Measurements from ENCODE around the gene AUTS2.

Gene AUTS2

GRCh38 chr7:69692611-69693010 lies 94.3 kb downstream of the AUTS2 start:
- no peak for DNase-seq

- no peak for DNase-seq
These were observed 94.8 kb downstream of the AUTS2 start for GRCh38 chr7:69693042-69693441.

- DNase-seq = no peak
These were observed 97.8 kb downstream of the AUTS2 start for GRCh38 chr7:69696054-69696591.

- DNase-seq = no peak
These were observed 98.7 kb downstream of the AUTS2 start for GRCh38 chr7:69696686-69697685.

- no peak for DNase-seq
These were observed 100.0 kb downstream of the AUTS2 start for GRCh38 chr7:69698109-69698825.

GRCh38 chr7:69699931-69700330 lies 101.7 kb downstream of the AUTS2 start:
- DNase-seq = peak; percentile 19

- peak; percentile 37 for DNase-seq
These were observed 102.1 kb downstream of the AUTS2 start for GRCh38 chr7:69700331-69700730.

- DNase-seq = no peak
These were observed 103.0 kb downstream of the AUTS2 start for GRCh38 chr7:69701288-69701687.

- no peak for DNase-seq
These were observed 104.1 kb downstream of the AUTS2 start for GRCh38 chr7:69702357-69702756.

GRCh38 chr7:69703099-69703498 lies 104.8 kb downstream of the AUTS2 start:
- no peak for DNase-seq

GRCh38 chr7:69706070-69706469 lies 107.8 kb downstream of the AUTS2 start:
- DNase-seq = no peak

GRCh38 chr7:69708857-69709256 lies 110.6 kb downstream of the AUTS2 start:
- DNase-seq = no peak

- no peak for DNase-seq
These were observed 112.6 kb downstream of the AUTS2 start for GRCh38 chr7:69710768-69711438.

GRCh38 chr7:69714886-69715576 lies 116.8 kb downstream of the AUTS2 start:
- no peak for DNase-seq

GRCh38 chr7:69717221-69717620 lies 118.9 kb downstream of the AUTS2 start:
- DNase-seq = no peak

- no peak for DNase-seq
These were observed 121.4 kb downstream of the AUTS2 start for GRCh38 chr7:69719717-69720116.

GRCh38 chr7:69722843-69723242 lies 124.6 kb downstream of the AUTS2 start:
- DNase-seq = no peak

GRCh38 chr7:69723663-69724062 lies 125.4 kb downstream of the AUTS2 start:
- DNase-seq = no peak

GRCh38 chr7:69728304-69728703 lies 130.0 kb downstream of the AUTS2 start:
- no peak for DNase-seq

- DNase-seq = no peak
These were observed 133.9 kb downstream of the AUTS2 start for GRCh38 chr7:69732203-69732602.

GRCh38 chr7:69735582-69735981 lies 137.3 kb downstream of the AUTS2 start:
- no peak for DNase-seq

- no peak for DNase-seq
These were observed 138.0 kb downstream of the AUTS2 start for GRCh38 chr7:69736126-69736810.
